Prostate gland (tissue), 2 donors: ENCODE measurements around the gene SLC25A10. TPM values are rescaled to one million over a fixed set of nuclear protein-coding genes. Genes with fewer than 3 reads are reported as not detected.
"Not testable (repeated sequence)": the region's sequence is repeated elsewhere in the genome, so short reads cannot be mapped to it uniquely, and the experiment has no call there.

ENCODE experiments used
- DNase-seq: peaks from one replicate; pipeline ENCODE4 v3.0.0-alpha.2; 2019; ENCODE audit warnings: low spot score
- H3K27ac ChIP-seq, 2 donors: fragments of 200-600 bp; sonication (generic); 2 replicates each; pipeline ENCODE4 v1.5.1; 2017 to 2019
- H3K27me3 ChIP-seq: fragments of 200-600 bp; sonication (generic); replicated peaks from 2 replicates; pipeline ENCODE4 v1.5.1; 2019; ENCODE audit not compliant: insufficient read depth
- H3K36me3 ChIP-seq, 2 donors: fragments of 200-600 bp; sonication (generic); 1 replicate in 1 of 2; 2 replicates in 1 of 2; pipeline versions ENCODE4 v1.5.1 to v1.8.1; 2017 to 2019
- H3K4me1 ChIP-seq: fragments of 200-600 bp; sonication (generic); replicated peaks from 2 replicates; pipeline ENCODE4 v1.5.1; 2019
- H3K4me3 ChIP-seq, 2 donors: fragments of 200-600 bp; sonication (generic); 2 replicates each; pipeline ENCODE4 v1.5.1; 2017 to 2019
- H3K9me3 ChIP-seq: fragments of 200-600 bp; sonication (generic); 2 replicates; pipeline ENCODE4 v1.5.1; 2017
- POLR2A ChIP-seq: fragments of 450-650 bp; IDR thresholded peaks from one replicate; pipeline ENCODE4 v1.6.1; 2016; ENCODE audit warnings: antibody characterized with exemption, mild to moderate bottlenecking
- POLR2AphosphoS5 ChIP-seq: sonication (generic); formaldehyde crosslinking; IDR thresholded peaks from one replicate; pipeline ENCODE4 v1.6.1; 2017; ENCODE audit warnings: antibody characterized with exemption
- WGBS: methylation state at CpG from one replicate; pipeline ENCODE4 v1.1.5; 2018; 5-methylcytosine and 5-hydroxymethylcytosine counted together
- intact Hi-C: fragments of 100-400 bp; cut with DNase I; formaldehyde crosslinking; loops from one replicate; pipeline ENCODE4 v1.14.2; 2022
- total RNA-seq, 2 donors: library from RNA; depleted of rRNA; stranded (reverse); fragments of >200 nt; gene quantifications; one replicate each; pipeline ENCODE4 v1.1.0, GENCODE V29; 2016
- TF ChIP-seq, protein P1 (sequence below), 4 experiments: fragments of 200-600 bp in 2 of 4; fragments of 450-650 bp in 2 of 4; sonication (generic) in 2 of 4; IDR thresholded peaks; 1 replicate in 3 of 4; 2 replicates in 1 of 4; pipeline ENCODE4 v1.5.1; 2016 to 2019; ENCODE audit warnings: antibody characterized with exemption in 4 of 4, mild to moderate bottlenecking in 2 of 4, moderate library complexity in 2 of 4

Gene SLC25A10
- total RNA-seq, 2 donors from 2014 or later = 39.1 to 39.4 TPM

DNA sequence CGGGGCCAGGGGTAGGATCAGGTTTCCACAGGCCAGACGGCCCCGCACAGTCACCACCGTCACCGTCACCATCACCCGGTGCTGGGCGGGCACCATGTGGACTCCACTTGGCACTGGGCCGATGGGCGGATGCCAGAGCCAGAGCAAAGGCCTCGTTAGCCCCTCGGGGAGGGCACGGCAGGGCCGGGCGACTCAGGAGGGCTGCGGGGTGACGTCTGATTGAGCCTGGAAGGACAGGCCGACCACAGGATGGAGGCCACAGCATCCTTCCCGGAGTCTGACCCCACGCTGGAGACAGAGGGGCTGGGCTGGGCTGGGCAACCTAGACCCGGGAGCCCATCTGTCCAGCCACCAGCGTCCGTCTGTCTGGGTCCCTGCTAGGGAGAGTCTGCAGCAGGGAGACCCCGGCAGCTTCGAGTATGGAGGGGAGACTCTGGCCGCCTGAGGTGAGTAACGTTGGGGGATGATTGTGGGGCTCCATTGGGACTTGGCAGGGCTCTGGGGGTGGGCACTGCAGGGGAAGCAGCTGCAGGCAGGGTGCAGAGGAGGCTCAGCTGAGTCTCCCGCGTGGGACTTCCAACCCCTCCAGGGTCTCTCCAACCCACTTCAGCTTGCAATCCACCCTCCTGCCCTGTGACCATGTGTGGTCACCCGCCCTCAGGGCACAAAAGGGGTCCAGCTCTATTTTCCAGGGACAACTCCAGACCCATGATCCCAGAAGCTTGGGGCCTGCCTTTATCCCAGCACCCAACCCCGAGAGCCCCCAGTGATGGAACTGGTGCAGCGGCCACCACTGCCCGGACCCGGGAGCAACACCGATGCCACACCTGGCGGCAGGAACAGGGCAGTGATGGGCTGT is 22.6 kb downstream of the SLC25A10 start:
- H3K27ac ChIP-seq = no peak overlapping the region
- H3K36me3 ChIP-seq = no peaks in the 10 kb centered on the region
- 80% methylated on average over 27 of the region's 35 CpGs for WGBS
- H3K4me3 ChIP-seq = no peak overlapping the region
- DNase-seq = no peak
- no peaks in the 10 kb centered on the region for H3K9me3 ChIP-seq
- no peaks in the 10 kb centered on the region for H3K4me1 ChIP-seq
- TF ChIP-seq POLR2AphosphoS5 (no peak), POLR2A (no peak)
- TF ChIP-seq, protein P1, sequence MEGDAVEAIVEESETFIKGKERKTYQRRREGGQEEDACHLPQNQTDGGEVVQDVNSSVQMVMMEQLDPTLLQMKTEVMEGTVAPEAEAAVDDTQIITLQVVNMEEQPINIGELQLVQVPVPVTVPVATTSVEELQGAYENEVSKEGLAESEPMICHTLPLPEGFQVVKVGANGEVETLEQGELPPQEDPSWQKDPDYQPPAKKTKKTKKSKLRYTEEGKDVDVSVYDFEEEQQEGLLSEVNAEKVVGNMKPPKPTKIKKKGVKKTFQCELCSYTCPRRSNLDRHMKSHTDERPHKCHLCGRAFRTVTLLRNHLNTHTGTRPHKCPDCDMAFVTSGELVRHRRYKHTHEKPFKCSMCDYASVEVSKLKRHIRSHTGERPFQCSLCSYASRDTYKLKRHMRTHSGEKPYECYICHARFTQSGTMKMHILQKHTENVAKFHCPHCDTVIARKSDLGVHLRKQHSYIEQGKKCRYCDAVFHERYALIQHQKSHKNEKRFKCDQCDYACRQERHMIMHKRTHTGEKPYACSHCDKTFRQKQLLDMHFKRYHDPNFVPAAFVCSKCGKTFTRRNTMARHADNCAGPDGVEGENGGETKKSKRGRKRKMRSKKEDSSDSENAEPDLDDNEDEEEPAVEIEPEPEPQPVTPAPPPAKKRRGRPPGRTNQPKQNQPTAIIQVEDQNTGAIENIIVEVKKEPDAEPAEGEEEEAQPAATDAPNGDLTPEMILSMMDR (IDR thresholded peaks at IDR 0.05) = no peak
- H3K27me3 ChIP-seq = no peaks in the 10 kb centered on the region
- intact Hi-C loops = no loop called here

DNA sequence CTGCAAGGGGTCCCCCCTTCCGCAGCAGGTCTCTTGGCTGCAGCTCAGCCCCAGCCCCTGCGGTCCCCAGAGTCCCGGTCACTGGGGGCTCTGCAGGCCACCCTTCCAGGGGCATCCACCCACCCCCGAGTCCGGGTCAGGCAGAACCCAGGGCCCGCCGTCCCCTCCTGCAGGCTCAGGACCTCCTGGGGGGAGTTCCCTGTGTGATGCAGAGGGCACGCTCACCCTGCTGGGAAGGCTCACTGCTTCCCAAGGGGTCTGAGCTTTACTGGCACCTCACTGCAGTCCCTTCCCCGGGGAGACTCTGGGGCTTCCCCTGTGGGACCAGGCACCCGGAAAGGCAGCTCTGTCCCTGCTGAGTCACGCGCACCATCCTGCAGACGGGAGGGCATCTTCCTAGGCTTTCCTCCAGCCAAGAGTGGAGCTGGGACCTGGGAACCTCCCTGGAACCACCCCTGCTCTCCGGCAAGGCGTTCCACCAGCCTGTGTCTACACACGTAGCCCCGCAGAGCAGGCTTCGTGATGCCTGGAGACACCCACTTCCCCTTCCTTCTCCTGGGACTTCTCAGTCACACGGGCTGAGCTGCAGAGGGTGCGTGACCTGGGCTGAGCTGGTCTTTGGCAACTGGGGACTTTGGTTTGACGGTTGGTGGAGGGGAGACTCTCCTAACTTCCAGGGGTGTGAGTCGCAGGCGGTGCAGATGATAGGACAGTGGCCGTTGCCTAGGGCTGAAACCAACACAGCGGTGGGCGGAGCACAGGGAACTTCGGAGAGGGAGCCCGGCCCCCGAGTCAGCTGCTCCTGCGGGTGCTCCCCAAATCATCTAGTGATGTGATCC is 23.4 kb downstream of the SLC25A10 start:
- intact Hi-C loops = no loop called here
- Histone ChIP-seq H3K4me3 (no peak overlapping the region), H3K9me3 (no peaks in the 10 kb centered on the region), H3K27ac (peak overlapping the region; percentile 19 to 54), H3K27me3 (no peaks in the 10 kb centered on the region), H3K36me3 (no peaks in the 10 kb centered on the region), H3K4me1 (no peaks in the 10 kb centered on the region)
- 16% methylated on average over 22 of the region's 30 CpGs for WGBS
- peak; percentile 17 for TF ChIP-seq POLR2A
- TF ChIP-seq, protein P1 (IDR thresholded peaks at IDR 0.05) = no peak
- DNase-seq = peak; percentile 49

DNA sequence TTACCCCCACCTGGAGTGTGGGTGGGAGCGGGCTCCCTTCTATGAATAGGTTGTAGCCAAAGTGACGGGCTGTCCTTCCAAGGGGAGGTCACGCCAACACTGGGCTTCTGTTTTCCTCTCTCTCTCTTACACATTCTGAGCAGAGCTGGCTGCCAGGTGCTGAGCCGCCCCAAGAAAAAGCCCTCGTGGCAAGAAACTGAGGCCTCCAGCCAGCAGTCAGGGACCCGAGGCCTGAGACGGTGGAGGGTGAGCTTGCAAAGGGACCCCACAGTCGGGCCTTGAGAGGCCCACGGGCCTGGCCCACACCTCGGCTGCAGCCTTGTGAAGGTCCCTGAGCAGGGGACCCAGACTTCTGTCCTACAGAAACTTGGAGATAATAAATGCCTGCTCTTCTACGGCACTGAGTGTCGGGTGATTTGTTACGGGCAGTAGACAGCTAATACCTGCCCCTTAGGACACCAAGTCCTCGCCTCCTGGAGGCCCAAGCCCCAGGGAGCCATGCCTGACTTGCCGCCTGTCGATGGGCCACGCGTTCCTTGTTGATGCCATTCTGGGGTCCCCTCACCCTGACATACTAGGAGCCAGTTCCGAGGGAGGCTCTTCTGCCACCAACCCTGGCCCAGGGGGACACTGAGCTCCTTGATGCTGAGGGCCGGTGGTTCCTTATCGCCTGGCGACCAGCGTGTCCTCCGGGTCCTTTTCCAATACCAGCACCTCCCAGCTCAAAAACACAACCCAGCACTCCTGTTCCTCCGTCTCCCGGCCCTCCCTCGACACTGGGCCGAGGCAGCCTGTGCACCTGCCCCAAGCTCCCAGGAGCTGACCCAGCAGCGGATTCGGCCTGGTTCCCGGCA is 26.1 kb downstream of the SLC25A10 start:
- DNase-seq = no peak

DNA sequence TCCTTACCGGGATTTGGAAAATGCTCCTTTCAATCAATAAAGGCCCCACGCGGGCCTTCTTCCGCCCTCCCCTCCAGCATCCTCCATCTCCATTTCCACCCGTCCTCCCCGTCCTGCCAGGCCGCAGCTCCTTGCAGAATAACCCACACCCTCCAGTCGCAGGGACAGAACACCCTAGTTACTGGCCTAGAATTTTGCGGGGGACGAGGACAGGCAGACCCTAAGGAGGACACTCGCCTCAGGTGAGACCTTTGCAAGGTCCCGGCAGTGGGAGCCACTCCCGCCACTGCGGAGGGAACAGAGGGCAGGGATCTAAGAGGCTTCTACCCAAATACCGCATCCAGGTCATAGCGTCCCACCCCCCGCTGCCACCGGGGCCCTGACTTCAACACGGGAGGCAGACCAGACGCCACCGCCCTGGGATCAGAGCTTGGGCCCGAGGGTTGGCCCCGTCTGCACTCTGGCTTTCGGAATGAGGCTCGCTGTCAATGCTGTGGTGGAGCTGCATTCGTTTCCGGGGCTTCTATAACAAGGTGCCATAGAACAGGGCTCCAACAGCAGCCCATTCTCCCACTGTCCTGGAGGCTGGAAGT is 26.8 kb downstream of the SLC25A10 start:
- no peaks in the 10 kb centered on the region for H3K36me3 ChIP-seq
- intact Hi-C loops = no loop called here
- no peak for DNase-seq
- H3K4me1 ChIP-seq = no peaks in the 10 kb centered on the region
- H3K9me3 ChIP-seq = no peaks in the 10 kb centered on the region
- H3K27ac ChIP-seq = no peak overlapping the region
- 83% methylated on average over 27 of the region's 27 CpGs for WGBS
- no peak overlapping the region for H3K4me3 ChIP-seq
- TF ChIP-seq, protein P1 (IDR thresholded peaks at IDR 0.05) = no peak
- TF ChIP-seq POLR2AphosphoS5 (no peak), POLR2A (no peak)
- no peaks in the 10 kb centered on the region for H3K27me3 ChIP-seq

More for the DNA sequence above, 26.1 kb downstream of the SLC25A10 start:
- TF ChIP-seq, protein P1 (IDR thresholded peaks at IDR 0.05) = no peak
- TF ChIP-seq POLR2AphosphoS5 (no peak), POLR2A (no peak)
- intact Hi-C loops = no loop called here
- Histone ChIP-seq H3K4me1 (no peaks in the 10 kb centered on the region), H3K27me3 (no peaks in the 10 kb centered on the region), H3K9me3 (no peaks in the 10 kb centered on the region), H3K36me3 (no peaks in the 10 kb centered on the region), H3K4me3 (no peak overlapping the region), H3K27ac (no peak overlapping the region)
- 82% methylated on average over 31 of the region's 31 CpGs for WGBS

DNA sequence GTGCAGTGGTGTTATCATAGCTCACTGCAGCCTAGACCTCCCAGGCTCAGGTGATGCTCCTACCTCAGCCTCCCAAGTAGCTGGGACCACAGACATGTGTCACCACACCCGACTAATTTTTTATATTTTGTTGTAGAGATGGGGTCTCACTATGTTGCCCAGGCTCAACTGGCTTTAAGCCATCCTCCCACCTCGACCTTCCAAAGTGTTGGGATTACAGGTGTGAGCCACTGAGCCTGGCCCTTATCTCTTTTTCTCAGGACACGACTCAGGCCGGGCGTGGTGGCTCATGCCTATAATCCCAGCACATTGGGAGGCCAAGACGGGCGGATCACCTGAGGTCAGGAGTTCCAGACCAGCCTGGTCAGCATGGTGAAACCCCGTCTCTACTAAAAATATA is 27.5 kb downstream of the SLC25A10 start:
- 91% methylated on average over 8 of the region's 8 CpGs for WGBS
- intact Hi-C loops, H3K27me3 ChIP-seq: not testable (repeated sequence)

More for the DNA sequence above, 27.5 kb downstream of the SLC25A10 start:
- H3K9me3 ChIP-seq, H3K27ac ChIP-seq, H3K4me3 ChIP-seq, H3K4me1 ChIP-seq, H3K36me3 ChIP-seq, DNase-seq: not testable (repeated sequence)
